ENCODE results near the gene NDOR1. TPM values are rescaled to one million over a fixed set of nuclear protein-coding genes. Genes with fewer than 3 reads are reported as not detected.

The NDOR1 gene
- total RNA-seq, 2 experiments from 2014 or later = 50.1 to 50.6 TPM

GRCh38 chr9:137183980-137184595, 21.4 kb upstream of the NDOR1 start:
- Mint-ChIP-seq H3K36me3 (peaks cover 4% of the 10 kb centered on the region), H3K27me3 (no peaks in the 10 kb centered on the region), H3K9me3 (ENCODE audit: low read depth) (no peaks in the 10 kb centered on the region), H3K4me3 (no peak overlapping the region), H3K4me1 (peaks cover 21% of the 10 kb centered on the region), H3K27ac (no peak overlapping the region)
- no peak for DNase-seq
- no peak for ATAC-seq
- CTCF ChIA-PET = no interaction called here

DNA sequence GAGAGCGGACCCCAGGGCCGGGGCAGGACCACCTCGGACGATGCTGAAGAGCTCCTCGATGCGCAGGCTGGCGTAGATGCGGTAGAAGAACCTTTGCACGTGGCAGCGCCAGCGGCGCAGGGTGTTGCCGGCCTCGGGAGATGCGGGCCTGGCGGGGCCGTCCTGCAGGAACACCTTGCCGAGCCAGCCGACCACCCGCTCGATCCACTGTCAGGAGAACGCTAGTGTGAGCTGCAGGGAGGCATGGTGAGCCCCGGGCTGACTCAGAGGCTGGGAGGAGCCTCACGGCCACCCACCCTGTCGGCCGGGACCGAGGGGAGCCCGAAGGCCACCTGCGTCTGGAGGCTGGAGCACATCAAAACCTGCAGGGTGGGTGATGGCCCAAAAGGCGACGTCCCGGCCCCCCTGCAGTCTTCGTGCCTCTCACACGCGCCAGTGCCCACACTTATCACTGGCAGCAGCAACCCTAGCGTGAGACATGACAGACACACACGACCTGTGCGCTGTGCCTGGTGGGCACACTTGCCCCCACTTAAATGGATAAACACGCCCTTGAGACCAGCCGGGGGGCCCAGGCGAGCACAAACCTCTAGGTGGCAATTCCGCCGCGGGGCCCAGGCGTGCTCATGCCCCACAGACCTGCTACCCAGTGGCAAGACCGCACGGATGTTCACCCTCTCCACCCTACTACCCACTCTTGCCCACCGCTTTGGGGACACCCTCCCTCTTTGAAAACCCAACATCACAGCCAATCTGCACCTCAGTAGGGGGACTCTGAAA, 20.4 kb upstream of the NDOR1 start:
- no peak for ATAC-seq
- no peak overlapping the region for H3K4me3 Mint-ChIP-seq
- CTCF ChIA-PET = no interaction called here
- no peak overlapping the region for H3K27ac Mint-ChIP-seq
- DNase-seq = no peak
- H3K9me3 Mint-ChIP-seq (ENCODE audit: low read depth) = no peaks in the 10 kb centered on the region
- H3K36me3 Mint-ChIP-seq = peaks cover 4% of the 10 kb centered on the region
- H3K4me1 Mint-ChIP-seq = peaks cover 28% of the 10 kb centered on the region
- no peaks in the 10 kb centered on the region for H3K27me3 Mint-ChIP-seq

GRCh38 chr9:137185921-137186320, 19.6 kb upstream of the NDOR1 start:
- no peak overlapping the region for H3K27ac Mint-ChIP-seq
- CTCF ChIA-PET = no interaction called here
- no peaks in the 10 kb centered on the region for H3K27me3 Mint-ChIP-seq
- no peaks in the 10 kb centered on the region for H3K9me3 Mint-ChIP-seq (ENCODE audit: low read depth)
- H3K4me1 Mint-ChIP-seq = peaks cover 35% of the 10 kb centered on the region
- peaks cover 5% of the 10 kb centered on the region for H3K36me3 Mint-ChIP-seq
- no peak for DNase-seq
- H3K4me3 Mint-ChIP-seq = no peak overlapping the region
- no peak for ATAC-seq

DNA sequence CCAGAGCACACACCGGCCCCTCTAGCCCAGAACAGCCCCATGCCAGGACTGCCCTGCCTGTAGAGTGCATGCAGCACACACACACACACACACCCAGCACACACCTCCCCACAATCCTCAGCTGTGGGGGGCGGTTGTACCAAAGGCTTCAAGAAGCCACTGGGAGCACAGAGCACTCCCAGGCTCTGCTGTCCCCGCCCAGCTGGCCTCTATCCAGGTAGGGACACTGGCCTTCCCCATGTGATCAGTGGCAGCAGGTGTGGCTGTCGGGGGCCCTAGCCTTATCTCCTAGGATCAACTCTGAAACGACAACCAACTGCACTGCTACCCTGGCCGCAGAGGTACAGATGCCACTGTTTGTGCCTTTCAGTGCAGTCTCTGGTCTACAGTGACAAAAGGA, 19.1 kb upstream of the NDOR1 start:
- Mint-ChIP-seq H3K36me3 (peaks cover 5% of the 10 kb centered on the region), H3K27ac (no peak overlapping the region), H3K27me3 (no peaks in the 10 kb centered on the region), H3K9me3 (ENCODE audit: low read depth) (no peaks in the 10 kb centered on the region), H3K4me1 (peaks cover 35% of the 10 kb centered on the region), H3K4me3 (peak overlapping the region; percentile 93)
- CTCF ChIA-PET = interaction anchor here (3.5 to 5.1 kb wide), 2 partner anchors 18 to 50 kb away, joined by 15 to 55 read pairs; partner anchors contain the start of genes NDOR1, TMEM203 and TPRN
- DNase-seq (no peak), ATAC-seq (no peak)

- Mint-ChIP-seq H3K27me3 (no peaks in the 10 kb centered on the region), H3K4me3 (peak overlapping the region; percentile 93), H3K4me1 (peaks cover 35% of the 10 kb centered on the region), H3K36me3 (peaks cover 2% of the 10 kb centered on the region), H3K9me3 (ENCODE audit: low read depth) (no peaks in the 10 kb centered on the region), H3K27ac (peak overlapping the region; percentile 92)
- DNase-seq = no peak
- ATAC-seq = no peak
- CTCF ChIA-PET = interaction anchor here (1.2 to 5.1 kb wide), 8 partner anchors 11 to 67 kb away, joined by 6 to 55 read pairs (median 11); partner anchors contain the start of genes CYSRT1, NDOR1, NELFB and RNF208
Observed at GRCh38 chr9:137187386-137187785, 18.1 kb upstream of the NDOR1 start.

- DNase-seq (no peak), ATAC-seq (no peak)
- peak overlapping the region; percentile 92 for H3K27ac Mint-ChIP-seq
- no peaks in the 10 kb centered on the region for H3K9me3 Mint-ChIP-seq (ENCODE audit: low read depth)
- H3K4me3 Mint-ChIP-seq = peak overlapping the region; percentile 93
- peaks cover 2% of the 10 kb centered on the region for H3K36me3 Mint-ChIP-seq
- no peaks in the 10 kb centered on the region for H3K27me3 Mint-ChIP-seq
- CTCF ChIA-PET = interaction anchor here (0.9 to 5.1 kb wide), 17 partner anchors 10 to 154 kb away, joined by 3 to 55 read pairs (median 8); partner anchors contain the start of genes CYSRT1, NDOR1, NELFB and RNF208
- peaks cover 35% of the 10 kb centered on the region for H3K4me1 Mint-ChIP-seq
Observed at GRCh38 chr9:137188086-137188489, 17.4 kb upstream of the NDOR1 start.

- Mint-ChIP-seq H3K9me3 (ENCODE audit: low read depth) (no peaks in the 10 kb centered on the region), H3K4me3 (peak within 1 kb of the TSS; percentile 93), H3K36me3 (peaks cover 2% of the 10 kb centered on the region), H3K4me1 (peaks cover 35% of the 10 kb centered on the region), H3K27ac (peak within 1 kb of the TSS; percentile 92), H3K27me3 (no peaks in the 10 kb centered on the region)
- CTCF ChIA-PET = interaction anchor here (0.9 to 5.1 kb wide), 26 partner anchors 10 to 160 kb away, joined by 3 to 55 read pairs (median 4); partner anchors contain the start of genes CYSRT1, NDOR1, NELFB and RNF208
- peak; percentile 93 for DNase-seq
- ATAC-seq = peak; percentile 81
Observed at GRCh38 chr9:137188490-137189296, 16.8 kb upstream of the NDOR1 start, which contains the start of the genes ANAPC2 and SSNA1. ANAPC2 (minus strand) TSS chr9:137188560; CDS start chr9:137188532, 28 bp downstream. SSNA1 (plus strand) TSS chr9:137188676; CDS start chr9:137188727, 51 bp downstream.

GRCh38 chr9:137189297-137190295, 15.9 kb upstream of the NDOR1 start:
- H3K9me3 Mint-ChIP-seq (ENCODE audit: low read depth) = no peaks in the 10 kb centered on the region
- peaks cover 35% of the 10 kb centered on the region for H3K4me1 Mint-ChIP-seq
- H3K27ac Mint-ChIP-seq = peak overlapping the region; percentile 92
- no peak for ATAC-seq
- peak overlapping the region; percentile 93 for H3K4me3 Mint-ChIP-seq
- H3K27me3 Mint-ChIP-seq = no peaks in the 10 kb centered on the region
- DNase-seq = no peak
- CTCF ChIA-PET = interaction anchor here (0.9 to 5.1 kb wide), 24 partner anchors 9 to 161 kb away, joined by 3 to 55 read pairs (median 4); partner anchors contain the start of genes CYSRT1, NDOR1, NELFB and RNF208
- peaks cover 2% of the 10 kb centered on the region for H3K36me3 Mint-ChIP-seq

- CTCF ChIA-PET = interaction anchor here (0.7 to 5.1 kb wide), 7 partner anchors 8 to 70 kb away, joined by 3 to 55 read pairs (median 12); partner anchors contain the start of genes CYSRT1, NDOR1, RNF208 and RNF224
- no peak for DNase-seq
- H3K27ac Mint-ChIP-seq = peak overlapping the region; percentile 36
Observed at GRCh38 chr9:137190315-137190856, 15.1 kb upstream of the NDOR1 start.

GRCh38 chr9:137191245-137191644, 14.3 kb upstream of the NDOR1 start:
- peak overlapping the region; percentile 36 for H3K27ac Mint-ChIP-seq
- H3K9me3 Mint-ChIP-seq (ENCODE audit: low read depth) = no peaks in the 10 kb centered on the region
- peaks cover 2% of the 10 kb centered on the region for H3K36me3 Mint-ChIP-seq
- DNase-seq (no peak), ATAC-seq (no peak)
- H3K27me3 Mint-ChIP-seq = no peaks in the 10 kb centered on the region
- peaks cover 29% of the 10 kb centered on the region for H3K4me1 Mint-ChIP-seq
- CTCF ChIA-PET = interaction anchor here (5.1 kb wide), 1 partner anchor 13 kb away, joined by 55 read pairs; the partner anchor contains the start of genes NDOR1, TMEM203 and TPRN
- no peak overlapping the region for H3K4me3 Mint-ChIP-seq

More at GRCh38 chr9:137190315-137190856, 15.1 kb upstream of the NDOR1 start:
- ATAC-seq = no peak
- Mint-ChIP-seq H3K9me3 (ENCODE audit: low read depth) (no peaks in the 10 kb centered on the region), H3K4me3 (peak overlapping the region; percentile 28), H3K36me3 (peaks cover 2% of the 10 kb centered on the region), H3K4me1 (peaks cover 34% of the 10 kb centered on the region), H3K27me3 (no peaks in the 10 kb centered on the region)

DNA sequence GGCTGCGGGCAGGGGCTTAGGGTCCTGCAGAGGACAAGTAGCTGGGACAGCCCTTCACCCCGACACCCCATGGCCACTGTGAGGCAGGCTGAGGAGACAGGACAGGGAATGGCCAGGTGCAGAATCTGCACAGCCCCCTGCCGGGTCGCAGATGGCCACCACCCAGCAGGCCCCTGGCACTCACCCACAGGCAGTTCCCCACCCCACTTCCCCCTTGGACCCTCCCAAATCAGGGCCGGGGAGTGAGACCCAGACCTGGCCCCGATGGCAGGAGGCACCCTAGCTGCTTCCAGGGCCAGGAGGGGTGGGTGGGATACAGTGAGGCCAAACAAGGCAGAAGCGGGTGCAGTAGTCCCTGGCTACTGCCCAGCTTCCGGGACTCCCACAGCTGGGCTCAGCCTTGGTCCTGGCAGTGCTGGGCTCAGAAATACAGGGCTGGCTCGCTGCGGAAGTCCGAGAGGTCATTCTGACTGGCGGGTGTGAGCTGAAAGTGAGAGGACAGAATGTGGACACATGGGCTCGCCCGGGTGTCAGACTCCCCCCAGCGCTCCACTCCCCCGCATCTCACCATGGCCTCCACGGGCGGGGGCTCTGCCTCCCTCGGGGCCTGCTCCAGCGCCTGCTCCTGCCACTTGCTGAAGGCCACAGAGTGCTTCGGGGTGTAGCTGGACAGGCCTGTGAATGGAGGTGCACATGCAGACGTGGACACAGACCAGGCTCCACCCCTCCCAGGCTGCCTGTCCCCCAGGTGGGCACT, 13.6 kb upstream of the NDOR1 start:
- ATAC-seq (no peak), DNase-seq (no peak)
- Mint-ChIP-seq H3K4me1 (peaks cover 24% of the 10 kb centered on the region), H3K4me3 (no peak overlapping the region), H3K27me3 (no peaks in the 10 kb centered on the region), H3K36me3 (peaks cover 2% of the 10 kb centered on the region), H3K27ac (no peak overlapping the region), H3K9me3 (ENCODE audit: low read depth) (no peaks in the 10 kb centered on the region)
- CTCF ChIA-PET = interaction anchor here (1.2 kb wide), 1 partner anchor 9 kb away, joined by 4 read pairs; the partner anchor contains the start of gene TPRN

Measured in activated CD8-positive, alpha-beta memory T cell treated with anti-CD3 and anti-CD28 coated beads, Interleukin-2, amount 10 ng/mL, durations not matched to agents 7 days and 5 days (primary cell).